Stimulated activated CD4-positive, alpha-beta T cell treated with anti-CD3 and anti-CD28 coated beads, Interleukin-12 subunit alpha, Interleukin-12 subunit beta, amount 100 ng/mL, for 48 hours (primary cell): Measurements from ENCODE around the gene AMZ1.

Experiments
- DNase-seq, 3 donors: peaks; one replicate each; pipeline ENCODE4 v3.0.0-alpha.2; 2020; ENCODE audit warnings: low read depth in 2 of 3, low spot score in 1 of 3

The AMZ1 gene

GRCh38 chr7:2650451-2650850, 37.6 kb upstream of the AMZ1 start:
- no peak for DNase-seq

GRCh38 chr7:2651336-2651735, 36.7 kb upstream of the AMZ1 start:
- DNase-seq = no peak

GRCh38 chr7:2651847-2652735, 35.9 kb upstream of the AMZ1 start:
- no peak for DNase-seq

GRCh38 chr7:2652736-2653060, 35.3 kb upstream of the AMZ1 start:
- no peak for DNase-seq

GRCh38 chr7:2654059-2654458, 33.9 kb upstream of the AMZ1 start:
- no peak for DNase-seq

- no peak for DNase-seq
Observed at GRCh38 chr7:2655870-2656614, 32.0 kb upstream of the AMZ1 start.

GRCh38 chr7:2657208-2657607, 30.8 kb upstream of the AMZ1 start:
- no peak for DNase-seq

GRCh38 chr7:2657920-2658671, 29.9 kb upstream of the AMZ1 start:
- no peak for DNase-seq

- DNase-seq = no peak
Observed at GRCh38 chr7:2658941-2659340, 29.1 kb upstream of the AMZ1 start.

GRCh38 chr7:2659556-2660358, 28.2 kb upstream of the AMZ1 start:
- DNase-seq = no peak

GRCh38 chr7:2660359-2661095, 27.5 kb upstream of the AMZ1 start:
- no peak for DNase-seq

GRCh38 chr7:2661096-2661449, 26.9 kb upstream of the AMZ1 start:
- no peak for DNase-seq

- DNase-seq = no peak
Observed at GRCh38 chr7:2661602-2662272, 26.3 kb upstream of the AMZ1 start.

- DNase-seq = no peak
Observed at GRCh38 chr7:2662273-2663120, 25.5 kb upstream of the AMZ1 start.

GRCh38 chr7:2663121-2663886, 24.7 kb upstream of the AMZ1 start:
- no peak for DNase-seq

GRCh38 chr7:2663960-2664359, 24.0 kb upstream of the AMZ1 start:
- no peak for DNase-seq

GRCh38 chr7:2665359-2665791, 22.6 kb upstream of the AMZ1 start:
- no peak for DNase-seq

GRCh38 chr7:2666155-2666554, 21.8 kb upstream of the AMZ1 start:
- no peak for DNase-seq
